ENCODE measurements around the gene FBXL16. TPM values are rescaled to one million over a fixed set of nuclear protein-coding genes. Genes with fewer than 3 reads are reported as not detected.

Gene FBXL16
- total RNA-seq, 6 donors from 2014 or later = 1.0 to 8.1 (median 4.1) TPM

DNA sequence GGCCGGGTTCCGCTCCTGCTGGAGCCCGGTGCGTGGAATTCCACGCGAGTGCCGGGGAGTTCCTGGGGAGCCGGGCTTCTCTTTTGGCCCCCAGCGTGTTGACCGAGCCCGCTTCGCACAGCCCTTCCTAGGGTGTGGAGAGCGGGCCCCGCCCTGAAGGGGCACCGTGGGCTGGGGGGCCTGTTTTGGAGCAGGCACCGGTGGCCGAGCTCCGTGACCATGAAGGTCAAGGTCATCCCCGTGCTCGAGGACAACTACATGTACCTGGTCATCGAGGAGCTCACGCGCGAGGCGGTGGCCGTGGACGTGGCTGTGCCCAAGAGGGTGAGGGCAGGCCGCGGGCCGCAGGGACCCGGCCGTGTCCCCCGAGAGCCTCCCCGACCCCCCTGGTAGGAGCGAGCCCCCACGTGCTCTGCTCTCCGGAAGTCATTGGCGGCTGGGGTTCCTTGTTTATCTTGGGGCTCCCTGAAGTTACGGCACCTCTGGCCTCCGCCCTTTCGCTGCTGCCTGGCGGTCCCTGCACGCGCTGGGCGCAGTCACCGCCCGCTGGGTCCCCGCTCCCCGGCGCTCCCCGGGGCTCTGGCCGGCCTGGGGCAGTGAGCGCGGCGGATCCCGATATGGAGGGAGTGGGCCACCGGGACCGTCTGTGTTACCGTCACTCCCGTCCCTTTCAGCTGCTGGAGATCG is 21.8 kb upstream of the FBXL16 start:
- Histone ChIP-seq H3K27ac (peak overlapping the region in 2 of 4 donors; percentile 52 to 53), H3K27me3 (peaks cover 0 to 29% (median 17%) of the 10 kb centered on the region in 4 donors), H3K4me3 (peak overlapping the region; percentile 30 to 65 (median 59)), H3K4me1 (peaks cover 20 to 38% (median 28%) of the 10 kb centered on the region in 4 donors), H3K9me3 (no peaks in the 10 kb centered on the region), H3K36me3 (peaks cover 0 to 18% (median 11%) of the 10 kb centered on the region in 4 donors)
- DNase-seq (peak in 1 of 2 donors; percentile 86), ATAC-seq (ENCODE audit: low FRiP score in 2 of 2) (peak in 1 of 2 donors; percentile 6)
- 1% methylated on average over 19 of the region's 61 CpGs; no CpG with 5 or more reads in 1 of the 2 donors for WGBS, 2 donors
- TF ChIP-seq, protein P1, sequence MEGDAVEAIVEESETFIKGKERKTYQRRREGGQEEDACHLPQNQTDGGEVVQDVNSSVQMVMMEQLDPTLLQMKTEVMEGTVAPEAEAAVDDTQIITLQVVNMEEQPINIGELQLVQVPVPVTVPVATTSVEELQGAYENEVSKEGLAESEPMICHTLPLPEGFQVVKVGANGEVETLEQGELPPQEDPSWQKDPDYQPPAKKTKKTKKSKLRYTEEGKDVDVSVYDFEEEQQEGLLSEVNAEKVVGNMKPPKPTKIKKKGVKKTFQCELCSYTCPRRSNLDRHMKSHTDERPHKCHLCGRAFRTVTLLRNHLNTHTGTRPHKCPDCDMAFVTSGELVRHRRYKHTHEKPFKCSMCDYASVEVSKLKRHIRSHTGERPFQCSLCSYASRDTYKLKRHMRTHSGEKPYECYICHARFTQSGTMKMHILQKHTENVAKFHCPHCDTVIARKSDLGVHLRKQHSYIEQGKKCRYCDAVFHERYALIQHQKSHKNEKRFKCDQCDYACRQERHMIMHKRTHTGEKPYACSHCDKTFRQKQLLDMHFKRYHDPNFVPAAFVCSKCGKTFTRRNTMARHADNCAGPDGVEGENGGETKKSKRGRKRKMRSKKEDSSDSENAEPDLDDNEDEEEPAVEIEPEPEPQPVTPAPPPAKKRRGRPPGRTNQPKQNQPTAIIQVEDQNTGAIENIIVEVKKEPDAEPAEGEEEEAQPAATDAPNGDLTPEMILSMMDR (IDR thresholded peaks at IDR 0.05) = no peak
- no peak for TF ChIP-seq EP300 (IDR thresholded peaks at IDR 0.05)
- peak in 1 of 4 donors; percentile 3 for TF ChIP-seq POLR2A (IDR thresholded peaks at IDR 0.05)

DNA sequence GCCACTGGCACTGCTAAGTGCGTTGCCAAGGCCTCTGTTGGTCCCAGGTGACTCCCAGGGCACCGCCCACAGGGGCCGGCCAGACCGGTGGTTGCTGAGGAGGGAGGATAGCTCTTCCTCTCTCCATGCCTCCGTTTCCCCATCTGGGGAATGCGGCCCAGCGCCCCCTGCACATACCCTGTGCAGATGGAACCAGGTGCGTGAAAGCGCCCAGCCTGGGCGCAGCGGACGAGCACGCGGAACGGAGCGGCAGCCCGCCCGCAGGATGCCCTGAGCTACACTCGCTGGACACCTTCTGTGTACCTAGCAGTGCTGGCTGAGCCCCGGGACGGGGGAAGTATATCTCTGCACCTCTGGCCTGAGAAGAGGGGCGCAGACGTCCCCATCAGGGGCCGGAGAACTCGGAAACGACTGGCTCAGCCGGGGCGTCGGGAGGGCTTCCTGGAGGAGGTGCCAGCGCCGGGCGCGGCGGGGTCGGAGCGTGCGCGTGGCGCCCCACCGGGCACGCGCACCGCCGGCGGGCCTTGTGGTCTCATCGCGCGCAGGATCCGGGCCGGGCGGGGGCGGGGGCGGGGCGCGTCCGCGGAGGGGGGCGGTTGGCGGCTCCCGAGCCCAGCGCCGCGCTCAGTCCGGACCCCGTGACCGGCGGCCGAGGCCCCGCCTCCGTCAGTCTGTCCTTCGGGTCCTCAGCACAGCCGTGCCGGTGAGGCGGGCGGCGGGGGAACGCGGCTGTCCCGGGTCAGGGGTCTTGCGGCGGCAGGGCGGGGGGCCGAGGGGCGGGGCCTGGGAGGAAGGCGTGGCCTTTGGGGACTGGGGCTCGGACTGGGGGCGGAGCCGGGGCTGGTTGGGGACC is 21.1 kb upstream of the FBXL16 start, which contains the start of the genes CCDC78 and HAGHL:
CCDC78 (minus strand) TSS at position 6 of the 853 bp plus-strand sequence. CDS start 76 bp downstream, outside the sequence.
HAGHL (plus strand) TSS at position 669 of the 853 bp plus-strand sequence. CDS start 404 bp downstream, outside the sequence.
- H3K27ac ChIP-seq = peak within 1 kb of the TSS in 2 of 4 donors; percentile 52 to 53
- H3K4me3 ChIP-seq = peak within 1 kb of the TSS; percentile 30 to 65 (median 59)
- DNase-seq (peak; percentile 51 to 95), ATAC-seq (ENCODE audit: low FRiP score in 2 of 2) (peak in 1 of 2 donors; percentile 48)
- H3K9me3 ChIP-seq = no peaks in the 10 kb centered on the region
- H3K4me1 ChIP-seq = peaks cover 24 to 46% (median 35%) of the 10 kb centered on the region in 4 donors
- peaks cover 0 to 13% (median 8%) of the 10 kb centered on the region in 4 donors for H3K36me3 ChIP-seq
- WGBS, 2 donors = 7% methylated on average over 23 of the region's 88 CpGs; no CpG with 5 or more reads in 1 of the 2 donors
- TF ChIP-seq EP300 (IDR thresholded peaks at IDR 0.05) (no peak), POLR2A (IDR thresholded peaks at IDR 0.05) (peak in 2 of 4 donors; percentile 2 to 48)
- H3K27me3 ChIP-seq = peaks cover 0 to 29% (median 17%) of the 10 kb centered on the region in 4 donors

DNA sequence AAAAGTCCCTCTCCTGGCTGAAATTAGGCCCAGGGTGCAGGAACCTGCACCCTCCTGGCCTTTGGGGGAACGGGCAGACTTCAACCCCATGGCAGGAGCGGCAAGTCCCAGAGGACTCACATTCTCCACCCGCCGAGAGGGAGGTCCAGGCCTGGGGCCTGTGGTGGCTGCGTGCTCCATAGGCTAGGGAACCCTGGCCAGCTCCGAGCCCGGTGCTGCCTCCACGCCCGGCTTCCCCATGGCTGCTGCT is 20.5 kb upstream of the FBXL16 start:
- no peaks in the 10 kb centered on the region for H3K9me3 ChIP-seq
- 44 to 46% methylated on average over 5 of the region's 9 CpGs for WGBS, 2 donors
- TF ChIP-seq, protein P1 (IDR thresholded peaks at IDR 0.05) = no peak
- peak in 1 of 4 donors; percentile 5 for TF ChIP-seq POLR2A (IDR thresholded peaks at IDR 0.05)
- no peak for DNase-seq
- no peak for ATAC-seq (ENCODE audit: low FRiP score in 2 of 2)
- H3K4me3 ChIP-seq = peak overlapping the region in 3 of 4 donors; percentile 54 to 65 (median 64)
- H3K4me1 ChIP-seq = peaks cover 27 to 50% (median 40%) of the 10 kb centered on the region in 4 donors
- no peak overlapping the region for H3K27ac ChIP-seq
- H3K36me3 ChIP-seq = peaks cover 0 to 11% (median 6%) of the 10 kb centered on the region in 4 donors
- peaks cover 0 to 29% (median 17%) of the 10 kb centered on the region in 4 donors for H3K27me3 ChIP-seq

DNA sequence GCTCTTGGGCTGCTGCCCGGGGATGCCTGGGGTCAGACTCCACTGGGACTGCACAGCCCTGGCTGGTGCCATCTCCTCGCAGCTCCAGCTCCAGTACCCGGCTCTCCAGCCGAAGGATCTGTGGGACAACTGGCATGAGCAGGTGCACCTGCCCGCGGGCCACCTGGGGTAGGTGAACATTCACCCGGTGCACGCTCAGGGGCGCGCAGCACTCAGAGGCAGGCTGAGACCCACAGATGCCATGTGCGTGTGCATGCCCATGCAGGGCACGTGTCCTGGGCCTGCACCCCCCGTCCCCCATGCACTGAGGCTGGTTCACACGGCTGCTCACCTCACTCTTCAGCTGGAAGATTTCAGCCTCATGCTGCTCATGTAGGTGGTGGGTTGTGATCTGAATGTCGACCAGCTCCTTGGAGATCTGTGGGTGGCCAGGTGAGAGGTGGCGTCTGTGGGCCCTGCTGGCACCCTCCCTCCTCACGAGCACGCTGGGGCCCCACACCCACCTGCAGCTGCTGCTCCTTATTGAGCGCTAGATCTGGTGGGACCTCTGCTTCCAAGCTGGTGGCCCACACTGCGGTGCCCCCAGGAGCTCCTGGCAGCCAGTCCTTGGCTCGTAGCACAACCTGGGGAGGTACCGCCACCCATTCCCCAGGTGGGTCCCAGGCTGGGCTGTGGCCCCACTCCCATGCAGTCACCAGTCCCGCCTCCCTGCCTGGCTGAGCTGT is 20.0 kb upstream of the FBXL16 start:
- no peaks in the 10 kb centered on the region for H3K9me3 ChIP-seq
- TF ChIP-seq POLR2AphosphoS5 (IDR thresholded peaks at IDR 0.05) (no peak), POLR2A (IDR thresholded peaks at IDR 0.05) (peak in 1 of 4 donors; percentile 0)
- peaks cover 0 to 29% (median 17%) of the 10 kb centered on the region in 4 donors for H3K27me3 ChIP-seq
- peak overlapping the region in 2 of 4 donors; percentile 54 to 64 for H3K4me3 ChIP-seq
- H3K4me1 ChIP-seq = peaks cover 27 to 53% (median 41%) of the 10 kb centered on the region in 4 donors
- peak in 1 of 2 donors; percentile 78 for DNase-seq
- H3K27ac ChIP-seq = no peak overlapping the region
- no peak for ATAC-seq (ENCODE audit: low FRiP score in 2 of 2)
- 58 to 74% methylated on average over 3 to 13 of the region's 23 CpGs for WGBS, 2 donors
- peaks cover 0 to 11% (median 4%) of the 10 kb centered on the region in 4 donors for H3K36me3 ChIP-seq

DNA sequence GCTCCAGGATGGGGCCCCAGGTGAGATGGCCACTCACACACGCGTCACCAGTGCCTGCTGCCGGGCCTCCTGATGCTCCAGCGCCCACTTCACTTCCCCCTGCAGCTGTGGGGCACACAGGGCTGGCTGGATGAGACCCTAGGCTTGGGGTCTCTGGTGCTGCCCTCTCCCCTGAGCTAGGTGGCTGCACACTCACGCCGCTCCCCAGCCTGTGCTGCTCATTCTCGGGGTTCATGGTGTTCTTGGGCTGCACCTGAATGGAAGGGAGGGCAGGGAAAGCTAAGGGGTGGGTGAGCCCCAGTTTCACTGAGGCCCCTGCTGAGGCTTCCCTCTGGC is 19.4 kb upstream of the FBXL16 start:
- Histone ChIP-seq H3K4me1 (peaks cover 30 to 59% (median 47%) of the 10 kb centered on the region in 4 donors), H3K9me3 (no peaks in the 10 kb centered on the region), H3K4me3 (no peak overlapping the region), H3K27ac (no peak overlapping the region), H3K36me3 (peaks cover 0 to 6% (median under 1%) of the 10 kb centered on the region in 4 donors), H3K27me3 (peaks cover 0 to 29% (median 17%) of the 10 kb centered on the region in 4 donors)
- no peak for DNase-seq
- ATAC-seq (ENCODE audit: low FRiP score in 2 of 2) = no peak
- TF ChIP-seq, protein P1 (IDR thresholded peaks at IDR 0.05) = no peak
- TF ChIP-seq POLR2AphosphoS5 (IDR thresholded peaks at IDR 0.05) = no peak
- TF ChIP-seq EP300 (IDR thresholded peaks at IDR 0.05) = no peak
- 84 to 95% methylated on average over 3 to 7 of the region's 7 CpGs for WGBS, 2 donors

Measured in upper lobe of left lung (tissue), 6 donors.